Neural progenitor cell (in vitro differentiated cells): ENCODE measurements around the gene MAGEA1. TPM values are rescaled to one million over a fixed set of nuclear protein-coding genes. Genes with fewer than 3 reads are reported as not detected.

Experiments used
- DNase-seq: peaks from one replicate; pipeline ENCODE4 v3.0.0-alpha.2; 2016; ENCODE audit warnings: low spot score
- H2AFZ ChIP-seq: fragments of 200-600 bp; sonication (generic); replicated peaks from 2 replicates; pipeline ENCODE4 v1.6.1; 2016; ENCODE audit warnings: antibody characterized with exemption
- H3F3A ChIP-seq: fragments of 200-600 bp; sonication (generic); 2 replicates; pipeline ENCODE4 v1.6.1; 2016; ENCODE audit warnings: antibody characterized with exemption, low read depth
- H3K27ac ChIP-seq: fragments of 200-600 bp; sonication (generic); 2 replicates; pipeline ENCODE4 v1.5.1; 2016; ENCODE audit warnings: mild to moderate bottlenecking
- H3K27me3 ChIP-seq: fragments of 200-600 bp; sonication (generic); 2 replicates; pipeline ENCODE4 v1.6.1; 2016; ENCODE audit warnings: mild to moderate bottlenecking, moderate library complexity
- H3K36me3 ChIP-seq: fragments of 200-600 bp; sonication (generic); 2 replicates; pipeline ENCODE4 v1.5.1; 2016
- H3K4me1 ChIP-seq: fragments of 200-600 bp; sonication (generic); 2 replicates; pipeline ENCODE4 v1.6.1; 2016; ENCODE audit warnings: mixed run types
- H3K4me2 ChIP-seq: fragments of 200-600 bp; sonication (generic); 2 replicates; pipeline ENCODE4 v1.6.1; 2016
- H3K4me3 ChIP-seq: fragments of 200-600 bp; sonication (generic); 2 replicates; pipeline ENCODE4 v1.5.1; 2016
- H3K79me2 ChIP-seq: fragments of 200-600 bp; sonication (generic); 2 replicates; pipeline ENCODE4 v1.6.1; 2016; ENCODE audit warnings: low read depth
- H3K9ac ChIP-seq: fragments of 200-600 bp; sonication (generic); 2 replicates; pipeline ENCODE4 v1.6.1; 2016
- H3K9me3 ChIP-seq: fragments of 200-600 bp; sonication (generic); 2 replicates; pipeline ENCODE4 v1.5.1; 2016; ENCODE audit warnings: low read depth
- H4K20me1 ChIP-seq: fragments of 200-600 bp; sonication (generic); 2 replicates; pipeline ENCODE4 v1.6.1; 2016; ENCODE audit warnings: low read depth
- H3K27ac Mint-ChIP-seq: 3 replicates; pipeline ENCODE4 v1.8.0; 2021; ENCODE audit warnings: mixed read lengths
- H3K27me3 Mint-ChIP-seq: 2 replicates; pipeline ENCODE4 v1.8.0; 2022; ENCODE audit warnings: low read depth, mild to moderate bottlenecking, inconsistent platforms, moderate library complexity, mixed read lengths; ENCODE audit not compliant: insufficient read depth
- H3K36me3 Mint-ChIP-seq: 3 replicates; pipeline ENCODE4 v1.8.0; 2021; ENCODE audit warnings: mixed read lengths
- H3K4me1 Mint-ChIP-seq: 3 replicates; pipeline ENCODE4 v1.8.0; 2021; ENCODE audit warnings: mixed read lengths
- H3K4me3 Mint-ChIP-seq: 3 replicates; pipeline ENCODE4 v1.8.0; 2021; ENCODE audit warnings: mild to moderate bottlenecking, moderate library complexity, mixed read lengths
- H3K9me3 Mint-ChIP-seq: 3 replicates; pipeline ENCODE4 v1.8.0; 2020; ENCODE audit warnings: mixed read lengths
- CTCF ChIP-seq: fragments of 200-600 bp; sonication (generic); IDR thresholded peaks from 2 replicates; pipeline ENCODE4 v1.5.1; 2017; ENCODE audit warnings: antibody characterized with exemption, mild to moderate bottlenecking
- EZH2 ChIP-seq: fragments of 200-600 bp; sonication (generic); IDR thresholded peaks from 2 replicates; pipeline ENCODE4 v1.6.1; 2017; ENCODE audit warnings: antibody characterized with exemption, mild to moderate bottlenecking, moderate library complexity
- EZH2phosphoT487 ChIP-seq: fragments of 200-600 bp; sonication (generic); IDR thresholded peaks from 2 replicates; pipeline ENCODE4 v1.6.1; 2017; ENCODE audit warnings: antibody characterized with exemption
- total RNA-seq: library from RNA; depleted of rRNA; stranded (reverse); fragments of >200 nt; gene quantifications from 2 replicates; pipeline ENCODE4 v1.2.3, GENCODE V29; 2015; ENCODE audit warnings: low replicate concordance

The MAGEA1 gene
- total RNA-seq, 1 donor from 2014 or later: not detected

- peaks cover 9% of the 10 kb centered on the region for H3K9me3 Mint-ChIP-seq
- H3K27me3 ChIP-seq: no peaks in the 10 kb centered on the region
- no peak overlapping the region for H3K27ac Mint-ChIP-seq
- no peak for DNase-seq
- H3F3A ChIP-seq: no peaks in the 10 kb centered on the region
- H3K79me2 ChIP-seq: no peaks in the 10 kb centered on the region
- no peak for TF ChIP-seq EZH2phosphoT487
- no peak for TF ChIP-seq EZH2
- no peak for TF ChIP-seq CTCF
- no peaks in the 10 kb centered on the region for H4K20me1 ChIP-seq
- peak overlapping the region; percentile 55 for H3K4me2 ChIP-seq
- peaks cover 13% of the 10 kb centered on the region for H3K4me1 Mint-ChIP-seq
- peaks cover 3% of the 10 kb centered on the region for H3K9me3 ChIP-seq
- peaks cover 9% of the 10 kb centered on the region for H3K4me1 ChIP-seq
- no peak overlapping the region for H3K4me3 ChIP-seq
- H3K36me3 ChIP-seq: no peaks in the 10 kb centered on the region
- H3K27me3 Mint-ChIP-seq: peaks cover 2% of the 10 kb centered on the region
- no peak overlapping the region for H2AFZ ChIP-seq
- no peak overlapping the region for H3K9ac ChIP-seq
- H3K36me3 Mint-ChIP-seq: no peaks in the 10 kb centered on the region
- H3K27ac ChIP-seq: no peak overlapping the region
- H3K4me3 Mint-ChIP-seq: peak overlapping the region; percentile 78
These were observed 46.5 kb downstream of the MAGEA1 start for GRCh38 chrX:153225438-153226098.

GRCh38 chrX:153226344-153227185, 47.5 kb downstream of the MAGEA1 start:
- Histone ChIP-seq H3K9me3 (peaks cover 10% of the 10 kb centered on the region), H3K79me2 (no peaks in the 10 kb centered on the region), H3K27ac (peak overlapping the region; percentile 38), H2AFZ (peak overlapping the region; percentile 32), H3K4me1 (peaks cover 9% of the 10 kb centered on the region), H3K27me3 (no peaks in the 10 kb centered on the region), H3K4me2 (peak overlapping the region; percentile 58), H3K9ac (no peak overlapping the region), H4K20me1 (no peaks in the 10 kb centered on the region), H3K4me3 (peak overlapping the region; percentile 37), H3F3A (no peaks in the 10 kb centered on the region), H3K36me3 (no peaks in the 10 kb centered on the region)
- Mint-ChIP-seq H3K27ac (no peak overlapping the region), H3K4me1 (peaks cover 10% of the 10 kb centered on the region), H3K36me3 (no peaks in the 10 kb centered on the region), H3K27me3 (peaks cover 2% of the 10 kb centered on the region), H3K9me3 (peaks cover 7% of the 10 kb centered on the region), H3K4me3 (peak overlapping the region; percentile 78)
- DNase-seq: peak; percentile 95
- no peak for TF ChIP-seq EZH2phosphoT487
- TF ChIP-seq EZH2: no peak
- TF ChIP-seq CTCF: no peak

Other genes with a start within 250 kb of the MAGEA1 start
- not detected in 2 replicates for gene PNMA5, start 185.2 kb upstream of the MAGEA1 start, total RNA-seq
- 2.9 and 3.1 TPM in 2 replicates for gene PNMA3, start 122.8 kb upstream of the MAGEA1 start, total RNA-seq
- gene PNMA6A, start 106.8 kb upstream of the MAGEA1 start, total RNA-seq: 0.64 and 3.2 TPM in 2 replicates
- gene PNMA6F, start 142.5 kb downstream of the MAGEA1 start, total RNA-seq: 0.22 TPM in 1 of 2 replicates, not detected in the other
- 7.5 and 8.2 TPM in 2 replicates for gene ZNF275, start 154.9 kb downstream of the MAGEA1 start, total RNA-seq
- not detected in 2 replicates for gene PNMA6E, start 222.1 kb downstream of the MAGEA1 start, total RNA-seq
- gene ZFP92, start 232.2 kb downstream of the MAGEA1 start, total RNA-seq: 0.22 TPM in 1 of 2 replicates, not detected in the other